GM19455 (cell line): Measurements from ENCODE around the gene HEATR5A.
"Not testable (repeated sequence)": the region's sequence is repeated elsewhere in the genome, so short reads cannot be mapped to it uniquely, and the experiment has no call there.

ENCODE experiments used
- ATAC-seq: cut with Tn5 transposase; IDR thresholded peaks from one replicate; pipeline ENCODE4 v1.9.1; 2021; ENCODE audit not compliant: unreplicated experiment

The HEATR5A gene

DNA sequence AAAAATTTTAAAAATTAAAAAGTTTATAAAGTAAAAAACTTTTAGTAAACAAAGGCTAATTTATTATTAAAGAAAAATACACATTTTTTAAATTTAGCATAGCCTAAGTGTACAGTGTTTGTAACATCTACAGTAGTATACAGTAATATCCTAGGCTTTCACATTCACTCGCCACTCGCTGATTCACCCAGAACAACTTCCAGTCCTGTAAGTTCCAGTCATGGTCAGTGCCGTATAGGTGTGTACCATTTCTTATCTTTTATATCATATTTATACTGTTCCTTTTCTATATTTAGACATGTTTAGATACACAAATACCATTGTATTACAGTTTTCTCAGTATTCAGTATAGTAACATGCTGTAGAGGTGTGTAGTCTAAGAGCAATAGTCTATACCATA lies 28.9 kb downstream of the HEATR5A start:
- ATAC-seq = no peak

DNA sequence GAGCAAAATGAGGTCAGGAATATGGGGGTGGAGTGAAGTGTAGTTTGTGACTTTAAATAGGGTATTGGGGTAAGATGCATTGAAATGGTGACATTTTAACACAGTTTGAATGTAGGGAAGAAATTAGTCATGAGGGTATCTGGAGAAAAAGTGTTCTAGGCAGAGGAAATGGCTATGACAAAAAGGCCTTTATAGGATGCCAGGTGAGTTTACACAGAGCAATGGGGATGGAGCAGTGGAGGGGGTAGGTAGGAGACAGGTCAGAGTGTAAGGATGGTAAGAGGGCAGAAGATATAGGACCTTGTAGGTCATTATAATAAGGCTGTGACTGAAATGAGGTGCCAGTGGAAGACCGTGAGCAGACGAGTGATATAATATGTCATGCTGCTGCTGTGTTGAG lies 30.4 kb downstream of the HEATR5A start:
- ATAC-seq = no peak

DNA sequence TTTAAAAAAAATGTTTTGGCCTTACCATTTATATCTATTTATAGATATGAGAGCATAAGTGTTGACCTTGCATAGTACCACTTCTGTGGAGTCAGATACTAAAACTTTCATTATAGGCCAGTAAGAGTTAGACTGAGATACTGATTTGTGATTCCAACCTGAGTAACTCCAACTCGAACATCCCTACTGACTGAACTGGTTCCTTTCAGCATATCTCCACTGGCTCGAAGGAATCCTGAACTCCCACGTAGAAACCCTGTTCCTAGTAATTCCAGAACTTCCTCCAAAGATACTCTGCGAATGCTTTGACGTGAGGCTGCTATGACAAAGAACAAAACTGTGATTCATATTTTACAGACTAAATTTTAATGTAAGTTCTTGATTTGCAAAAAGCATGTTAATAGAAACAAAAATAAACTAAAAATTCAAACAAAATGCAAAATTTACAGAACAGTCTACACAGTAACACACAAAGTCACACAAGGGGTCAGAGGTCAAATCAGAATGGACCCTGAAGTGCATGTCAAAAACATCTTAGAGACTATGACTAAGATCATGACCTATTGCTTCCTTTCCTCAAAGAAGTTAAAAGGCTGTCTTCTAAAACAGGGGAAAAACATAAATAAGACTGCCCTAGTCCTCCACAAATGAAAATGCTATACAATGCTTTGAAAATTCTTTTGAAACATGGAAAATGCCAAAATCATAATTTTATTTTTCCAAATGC lies 31.5 kb downstream of the HEATR5A start:
- no peak for ATAC-seq

- no peak for ATAC-seq
These were observed 33.3 kb downstream of the HEATR5A start for GRCh38 chr14:31387091-31387490.

GRCh38 chr14:31386271-31386670 lies 34.1 kb downstream of the HEATR5A start:
- ATAC-seq = no peak

DNA sequence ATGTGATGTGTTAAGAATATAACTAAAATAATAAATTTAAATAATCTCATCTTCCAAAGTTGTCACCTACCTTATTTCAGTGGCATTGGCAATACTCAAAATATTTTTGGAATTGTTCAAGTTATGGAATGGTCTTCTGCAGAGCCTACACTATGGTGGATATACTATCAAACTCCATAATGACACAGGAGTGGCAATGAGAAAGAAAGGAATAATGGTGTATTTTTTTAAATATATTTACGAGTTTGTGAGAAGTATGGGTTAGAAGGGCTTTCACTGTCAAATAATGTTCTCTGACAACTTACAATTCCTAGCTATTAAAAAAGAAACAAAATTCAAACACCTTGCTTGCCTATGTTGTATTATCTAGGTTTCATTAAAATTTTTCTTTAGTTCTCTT lies 38.1 kb downstream of the HEATR5A start:
- ATAC-seq = no peak

- no peak for ATAC-seq
These were observed 40.2 kb downstream of the HEATR5A start for GRCh38 chr14:31380106-31380505.

DNA sequence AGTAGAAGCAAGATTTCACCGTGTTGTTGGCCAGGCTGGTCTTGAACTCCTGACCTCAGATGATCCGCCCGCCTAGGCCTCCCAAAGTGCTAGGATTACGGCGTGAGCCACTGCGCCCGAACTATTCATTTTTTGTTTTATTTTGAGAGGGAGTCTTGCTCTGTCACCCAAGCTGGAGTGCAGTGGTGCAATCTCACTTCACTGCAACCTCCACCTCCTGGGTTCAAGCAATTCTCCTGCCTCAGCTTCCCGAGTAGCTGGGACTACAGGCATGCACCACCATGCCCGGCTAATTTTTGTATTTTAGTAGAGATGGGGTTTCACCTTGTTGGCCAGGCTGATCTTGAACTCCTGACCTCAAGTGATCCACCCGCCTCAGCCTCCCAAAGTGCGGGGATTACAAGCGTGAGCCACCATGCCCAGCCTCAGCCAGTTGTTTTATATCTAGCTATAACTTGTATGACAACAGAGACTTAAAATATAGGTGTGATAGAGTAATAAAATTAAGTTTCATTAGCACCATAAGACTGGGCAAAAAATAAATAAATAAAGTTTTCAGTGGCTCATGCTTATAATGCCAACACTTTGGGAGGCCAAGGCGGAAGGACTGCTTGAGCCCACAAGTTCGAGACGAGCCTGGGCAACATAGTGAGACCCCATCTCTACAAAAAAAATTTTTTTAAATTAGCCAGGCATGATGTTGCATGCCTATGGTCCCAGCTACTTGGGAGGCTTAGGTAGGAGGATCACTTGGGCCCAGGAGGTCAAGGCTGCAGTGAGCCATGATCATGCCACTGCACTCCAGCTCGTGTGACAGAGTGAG lies 41.0 kb downstream of the HEATR5A start:
- not testable (repeated sequence) for ATAC-seq

DNA sequence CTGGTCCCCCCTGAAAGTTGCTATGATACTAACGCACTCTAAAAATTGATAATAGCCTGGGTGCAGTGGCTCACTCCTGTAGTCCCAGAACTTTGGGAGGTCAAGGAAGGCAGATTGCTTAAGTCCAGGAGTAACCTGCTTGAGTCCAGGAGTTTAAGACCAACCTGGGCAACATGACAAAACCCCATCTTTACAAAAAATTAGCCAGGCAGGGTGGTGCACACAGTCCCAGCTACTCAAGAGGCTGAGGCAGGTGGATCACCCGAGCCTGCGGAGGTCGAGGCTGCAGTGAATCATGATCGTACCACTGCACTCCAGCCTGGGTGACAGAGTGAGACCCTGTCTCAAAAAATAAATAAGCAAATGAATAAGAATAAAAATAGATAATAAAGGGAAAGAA lies 42.9 kb downstream of the HEATR5A start:
- no peak for ATAC-seq

GRCh38 chr14:31371646-31372045 lies 48.7 kb downstream of the HEATR5A start:
- ATAC-seq = no peak

DNA sequence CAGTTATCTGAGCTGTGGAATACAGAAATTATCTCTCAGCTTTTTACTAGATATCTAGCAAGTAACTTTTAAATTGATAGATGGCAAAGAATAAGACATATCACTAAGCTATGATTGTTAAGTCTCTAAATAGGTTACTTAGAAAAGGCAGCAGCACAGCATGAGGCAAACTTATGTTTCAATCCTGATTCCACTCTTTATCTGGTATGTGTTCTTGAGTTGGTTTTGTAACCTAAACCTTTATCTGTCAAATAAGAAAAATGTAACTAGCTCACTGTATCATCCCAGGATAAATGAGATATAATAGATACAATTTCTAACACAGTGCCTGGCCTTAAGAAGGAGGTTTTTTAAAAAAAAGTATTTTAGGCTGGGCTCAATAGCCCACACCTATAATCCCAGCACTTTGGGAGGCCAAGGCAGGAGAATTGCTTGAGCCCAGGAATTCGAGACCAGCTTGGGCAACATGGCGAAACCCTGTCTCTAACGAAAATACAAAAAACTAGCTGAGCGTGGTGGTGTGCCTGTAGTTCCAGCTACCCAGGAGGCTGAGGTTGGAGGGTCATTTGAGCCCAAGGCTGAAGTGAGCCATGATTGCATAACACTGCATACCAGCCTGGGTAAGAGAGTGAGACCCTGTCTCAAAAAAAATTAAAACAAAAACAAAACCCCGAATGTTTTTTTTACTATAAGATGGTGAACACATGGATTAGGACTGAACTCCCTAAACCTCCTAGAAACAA lies 56.8 kb downstream of the HEATR5A start:
- no peak for ATAC-seq

DNA sequence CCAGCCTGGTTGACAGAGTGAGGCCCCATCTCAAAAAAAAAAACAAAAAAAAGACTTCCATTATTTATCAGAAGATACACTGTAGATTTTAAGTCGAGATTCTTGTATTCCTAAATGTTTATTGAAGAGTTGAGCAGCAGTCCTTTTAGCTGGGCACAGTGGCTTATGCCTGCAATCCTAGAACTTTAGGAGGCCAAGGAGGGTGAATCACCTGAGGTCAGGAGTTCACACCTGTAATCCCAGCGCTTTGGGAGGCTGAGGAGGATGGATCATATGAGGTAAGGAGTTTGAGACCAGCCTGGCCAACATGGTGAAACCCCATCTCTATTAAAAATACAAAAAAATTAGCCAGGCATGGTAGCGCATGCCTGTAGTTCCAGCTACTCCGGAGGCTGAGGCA lies 57.6 kb downstream of the HEATR5A start:
- ATAC-seq = no peak

GRCh38 chr14:31361761-31362160 lies 58.6 kb downstream of the HEATR5A start:
- not testable (repeated sequence) for ATAC-seq

GRCh38 chr14:31360919-31361662 lies 59.3 kb downstream of the HEATR5A start:
- ATAC-seq = no peak

- no peak for ATAC-seq
These were observed 63.1 kb downstream of the HEATR5A start for GRCh38 chr14:31357279-31357678.

DNA sequence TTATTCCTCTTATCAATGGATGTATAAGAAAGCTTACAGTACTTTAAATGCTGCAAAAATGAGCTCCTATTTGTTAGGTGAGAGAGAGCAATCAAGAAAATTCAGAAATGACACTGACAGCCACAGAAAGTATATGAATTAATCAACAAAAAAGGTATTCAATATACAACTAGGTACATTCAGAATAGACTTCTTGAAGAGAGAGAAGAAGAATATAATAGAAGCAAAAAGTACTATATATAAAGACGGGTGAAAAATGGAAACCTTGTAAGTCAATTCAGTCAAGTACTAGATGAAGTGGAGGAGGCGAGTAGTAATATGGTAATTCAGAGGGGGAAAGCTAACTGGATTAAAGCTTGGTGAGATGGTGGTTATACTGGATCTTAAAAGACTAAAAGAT lies 74.3 kb downstream of the HEATR5A start:
- ATAC-seq = no peak

- no peak for ATAC-seq
These were observed 79.1 kb downstream of the HEATR5A start for GRCh38 chr14:31341280-31341679.

DNA sequence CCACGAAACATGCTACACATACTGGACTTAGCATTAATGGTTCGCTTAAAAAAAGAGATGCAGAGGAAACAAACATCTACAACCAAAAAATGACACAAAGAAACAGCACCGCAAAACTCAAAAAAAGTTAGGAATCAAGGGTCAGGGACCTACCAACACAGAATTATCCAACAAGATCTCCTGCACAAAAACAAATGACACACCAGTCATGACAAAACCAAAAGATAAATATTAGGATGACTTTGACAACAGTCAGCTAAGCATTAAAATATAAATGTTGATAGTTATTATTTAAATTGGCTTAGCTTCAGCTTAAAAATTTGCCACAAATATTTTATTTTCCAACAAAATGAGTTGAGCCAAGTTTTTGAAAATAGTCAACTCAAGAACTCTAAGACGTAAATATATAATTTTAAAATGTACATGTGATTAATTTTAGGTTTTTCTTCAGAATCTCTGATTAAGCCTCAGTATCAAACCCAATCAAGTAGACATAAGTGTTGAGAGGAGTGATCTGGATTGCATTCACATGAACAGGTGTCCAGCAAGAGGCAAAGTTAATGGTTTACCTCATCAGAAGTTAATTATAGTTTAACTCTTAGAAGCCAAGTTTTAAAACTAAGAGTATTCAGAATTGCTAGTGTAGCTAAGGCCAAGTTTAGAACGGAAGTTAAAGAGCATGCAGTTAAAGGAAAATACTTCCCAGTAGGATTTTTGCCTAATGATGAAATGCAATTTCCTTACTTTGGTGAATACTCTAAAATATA lies 79.9 kb downstream of the HEATR5A start:
- no peak for ATAC-seq

DNA sequence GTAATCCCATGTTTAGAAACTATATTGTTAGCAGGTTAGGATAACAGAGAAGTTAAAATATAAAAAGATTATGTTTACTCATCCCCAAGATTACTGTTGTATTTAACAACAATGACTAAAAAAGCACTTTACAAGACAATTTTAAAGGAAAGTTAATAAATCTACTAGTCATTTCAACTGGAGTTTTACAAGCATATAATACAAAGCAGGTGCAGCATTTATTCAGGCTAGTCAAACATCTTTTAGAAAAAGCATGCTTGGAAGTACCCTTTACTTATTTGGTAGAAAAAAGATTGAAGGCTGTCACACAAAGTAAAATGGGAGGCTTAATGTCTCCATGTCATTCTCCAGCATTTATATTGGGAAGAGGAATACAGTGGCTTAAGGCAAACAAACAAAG lies 80.6 kb downstream of the HEATR5A start:
- ATAC-seq = no peak

DNA sequence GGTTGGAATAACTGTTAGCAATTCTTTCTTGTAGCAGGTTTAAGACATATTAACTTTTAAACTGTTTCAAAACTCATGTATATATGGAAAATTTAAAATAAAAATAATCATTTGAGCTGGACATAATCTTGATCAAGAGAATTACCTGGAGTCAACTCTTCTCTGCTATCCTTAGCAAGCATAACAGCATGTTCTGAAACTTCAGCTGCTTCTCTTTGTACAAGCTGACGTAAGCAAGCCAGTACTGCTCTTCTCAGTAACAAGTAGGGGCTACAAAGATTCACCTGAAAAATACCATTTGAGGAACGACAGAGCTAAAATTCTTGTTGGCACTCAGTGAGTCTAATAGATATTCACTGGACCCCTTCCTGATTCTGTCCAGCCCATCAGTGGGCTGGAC lies 83.0 kb downstream of the HEATR5A start:
- ATAC-seq = no peak
